NT2/D1 (cell line): ENCODE data around the gene ARMH2.

Source experiments
- SUZ12 ChIP-seq: IDR thresholded peaks from 2 replicates; pipeline ENCODE4 v1.6.1; 2011; ENCODE audit not compliant: insufficient read length, insufficient read depth; ENCODE audit errors: extremely low read depth
- YY1 ChIP-seq: IDR thresholded peaks from 2 replicates; pipeline ENCODE4 v1.6.1; 2011; ENCODE audit not compliant: insufficient read length, insufficient read depth
- ZNF274 ChIP-seq: IDR thresholded peaks from 2 replicates; pipeline ENCODE4 v1.6.1; 2011; ENCODE audit warnings: mild to moderate bottlenecking, low read depth, low read length

DNA sequence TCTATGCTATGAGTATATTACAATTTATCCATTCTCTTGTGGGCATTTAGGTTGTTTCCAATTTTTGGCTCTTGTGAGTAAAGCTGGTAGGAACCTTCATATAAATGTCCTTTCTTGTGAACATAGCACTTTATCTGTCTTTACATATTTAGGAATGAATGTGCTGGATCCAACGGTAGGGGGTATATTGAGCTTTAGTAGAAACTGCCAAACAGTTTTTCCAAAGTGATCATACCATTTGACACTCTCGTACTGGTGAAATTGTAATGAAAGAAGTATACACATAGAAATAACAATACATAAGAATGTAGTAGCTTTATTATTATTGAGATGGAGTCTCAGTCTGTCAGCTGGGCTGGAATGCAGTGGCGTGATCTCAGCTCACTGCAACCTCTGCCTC is 30.9 kb upstream of the ARMH2 start:
- no peak for TF ChIP-seq ZNF274
- no peak for TF ChIP-seq YY1
- no peak for TF ChIP-seq SUZ12
